Spleen (tissue), 7 donors: ENCODE measurements around the gene SUPT20H.

ENCODE experiments used
- POLR2A ChIP-seq, 3 donors: fragments of 450-650 bp; IDR thresholded peaks; one replicate each; pipeline ENCODE4 v1.5.1; 2017; ENCODE audit warnings: antibody characterized with exemption in 3 of 3, mild to moderate bottlenecking in 1 of 3
- TF ChIP-seq, protein P1 (sequence below), 11 experiments: fragments of 200-600 bp in 7 of 11; fragments of 450-650 bp in 4 of 11; sonication (generic) in 4 of 11; IDR thresholded peaks in 8 of 11; conservative IDR thresholded peaks in 3 of 11; 1 replicate in 7 of 11; 2 replicates in 4 of 11; pipeline versions ENCODE4 v1.4.0 to v1.8.0; 2016 to 2021; ENCODE audit warnings: antibody characterized with exemption in 11 of 11, inconsistent platforms in 4 of 11, mild to moderate bottlenecking in 1 of 11
- donor health status: DM: no; HTN: no; CAD: no; lungs with moderate emphysema.
- donor health status: DM: no; HTN: no; CAD: no.
- donor health status: DM: no; HTN: no; CAD: no.

DNA sequence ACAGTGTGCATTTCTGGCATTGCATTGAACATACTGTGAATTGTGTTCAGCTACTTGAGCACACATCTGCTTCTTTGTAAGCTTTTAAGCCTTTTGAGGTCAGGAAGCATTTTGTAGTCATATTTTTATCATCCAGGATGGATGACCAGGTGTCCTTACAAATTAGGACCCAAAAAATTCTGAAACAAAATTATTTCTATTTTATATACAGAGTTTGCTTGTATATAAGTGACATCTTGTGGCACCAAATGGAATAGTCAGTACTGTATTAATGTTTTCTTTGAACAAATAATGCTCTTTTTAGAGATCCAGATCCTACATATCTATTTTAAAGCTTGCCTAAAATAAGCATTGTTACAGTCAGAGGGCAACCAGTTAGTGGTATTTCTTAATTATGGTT lies 9.5 kb upstream of the SUPT20H start:
- TF ChIP-seq POLR2A (IDR thresholded peaks at IDR 0.05): no peak
- TF ChIP-seq, protein P1, sequence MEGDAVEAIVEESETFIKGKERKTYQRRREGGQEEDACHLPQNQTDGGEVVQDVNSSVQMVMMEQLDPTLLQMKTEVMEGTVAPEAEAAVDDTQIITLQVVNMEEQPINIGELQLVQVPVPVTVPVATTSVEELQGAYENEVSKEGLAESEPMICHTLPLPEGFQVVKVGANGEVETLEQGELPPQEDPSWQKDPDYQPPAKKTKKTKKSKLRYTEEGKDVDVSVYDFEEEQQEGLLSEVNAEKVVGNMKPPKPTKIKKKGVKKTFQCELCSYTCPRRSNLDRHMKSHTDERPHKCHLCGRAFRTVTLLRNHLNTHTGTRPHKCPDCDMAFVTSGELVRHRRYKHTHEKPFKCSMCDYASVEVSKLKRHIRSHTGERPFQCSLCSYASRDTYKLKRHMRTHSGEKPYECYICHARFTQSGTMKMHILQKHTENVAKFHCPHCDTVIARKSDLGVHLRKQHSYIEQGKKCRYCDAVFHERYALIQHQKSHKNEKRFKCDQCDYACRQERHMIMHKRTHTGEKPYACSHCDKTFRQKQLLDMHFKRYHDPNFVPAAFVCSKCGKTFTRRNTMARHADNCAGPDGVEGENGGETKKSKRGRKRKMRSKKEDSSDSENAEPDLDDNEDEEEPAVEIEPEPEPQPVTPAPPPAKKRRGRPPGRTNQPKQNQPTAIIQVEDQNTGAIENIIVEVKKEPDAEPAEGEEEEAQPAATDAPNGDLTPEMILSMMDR (IDR thresholded peaks at IDR 0.05 in 8 of 11, conservative IDR thresholded peaks at IDR 0.05 in 3 of 11): peak in 2 of 11 experiments; percentile 8 to 14
